NCI-H146 treated with DMSO at 0.1 percent for 48 hours (cell line): ENCODE data around the gene CYTH1.

Experiments used
- DNase-seq: peaks from one replicate; lab custom pipeline; 2025; ENCODE audit not compliant: unreplicated experiment; lab: John Stamatoyannopoulos, UW

CYTH1 gene

GRCh38 chr17:78658281-78658785 is 123.7 kb downstream of the CYTH1 start:
- no peak for DNase-seq

- no peak for DNase-seq
These were observed 126.7 kb downstream of the CYTH1 start for GRCh38 chr17:78655251-78655940.

- no peak for DNase-seq
These were observed 127.7 kb downstream of the CYTH1 start for GRCh38 chr17:78654325-78654724.

GRCh38 chr17:78653382-78653781 is 128.7 kb downstream of the CYTH1 start:
- no peak for DNase-seq

GRCh38 chr17:78652913-78653312 is 129.2 kb downstream of the CYTH1 start:
- DNase-seq = no peak

GRCh38 chr17:78652024-78652423 is 130.0 kb downstream of the CYTH1 start:
- DNase-seq = no peak

GRCh38 chr17:78651554-78651953 is 130.5 kb downstream of the CYTH1 start:
- DNase-seq = no peak

- DNase-seq = no peak
These were observed 131.9 kb downstream of the CYTH1 start for GRCh38 chr17:78650093-78650715.

- DNase-seq = no peak
These were observed 133.8 kb downstream of the CYTH1 start for GRCh38 chr17:78648293-78648692.

GRCh38 chr17:78647032-78647431 is 135.0 kb downstream of the CYTH1 start:
- DNase-seq = no peak

- no peak for DNase-seq
These were observed 136.4 kb downstream of the CYTH1 start for GRCh38 chr17:78645421-78646295.

- DNase-seq = no peak
These were observed 137.1 kb downstream of the CYTH1 start for GRCh38 chr17:78644931-78645351.

GRCh38 chr17:78644224-78644623 is 137.8 kb downstream of the CYTH1 start:
- no peak for DNase-seq

- DNase-seq = no peak
These were observed 138.7 kb downstream of the CYTH1 start for GRCh38 chr17:78643326-78643725.

GRCh38 chr17:78642707-78643106 is 139.4 kb downstream of the CYTH1 start:
- no peak for DNase-seq

- DNase-seq = no peak
These were observed 140.4 kb downstream of the CYTH1 start for GRCh38 chr17:78641666-78642065.

GRCh38 chr17:78641243-78641642 is 140.8 kb downstream of the CYTH1 start:
- DNase-seq = no peak

GRCh38 chr17:78640700-78641099 is 141.4 kb downstream of the CYTH1 start:
- DNase-seq = no peak

GRCh38 chr17:78637643-78638420 is 144.2 kb downstream of the CYTH1 start:
- no peak for DNase-seq

- DNase-seq = no peak
These were observed 144.9 kb downstream of the CYTH1 start for GRCh38 chr17:78637146-78637545.

- no peak for DNase-seq
These were observed 147.9 kb downstream of the CYTH1 start for GRCh38 chr17:78634154-78634553.
